ENCODE measurements around the gene ENOX2. TPM values are rescaled to one million over a fixed set of nuclear protein-coding genes. Genes with fewer than 3 reads are reported as not detected.
A peak's percentile ranks its signal among the peaks of the same experiment; 100 is the strongest.
"Not testable (repeated sequence)": the region's sequence is repeated elsewhere in the genome, so short reads cannot be mapped to it uniquely, and the experiment has no call there.

Gene ENOX2
- total and polyA plus RNA-seq, 2 experiments from 2014 or later, result 8.7 to 9.0 TPM

- Histone ChIP-seq H3K4me3 (no peak overlapping the region), H4K20me1 (ENCODE audit: insufficient read depth, poor library complexity, severe bottlenecking) (no peaks in the 10 kb centered on the region), H3K9me3 (ENCODE audit: low read depth) (no peaks in the 10 kb centered on the region), H3K36me3 (replicated peaks; ENCODE audit: insufficient read depth, low read depth) (no peaks in the 10 kb centered on the region), H3K79me2 (no peaks in the 10 kb centered on the region), H3K4me2 (no peak overlapping the region), H2AFZ (no peak overlapping the region), H3K9me2 (replicated peaks; ENCODE audit: insufficient read depth) (no peaks in the 10 kb centered on the region), H3K27ac (no peak overlapping the region), H3K27me3 (no peaks in the 10 kb centered on the region), H3K4me1 (ENCODE audit: insufficient read depth) (no peaks in the 10 kb centered on the region)
- TF ChIP-seq EZH2 (IDR thresholded peaks at IDR 0.05; ENCODE audit: borderline replicate concordance), result no peak
- DNase-seq (ENCODE audit: low spot score), result no peak
- WGBS (ENCODE audit: low lambda C conversion rate, missing lambda C conversion rate), result 70% methylated on average over 3 of the region's 3 CpGs
Measured at GRCh38 chrX:130715299-130715698, 187.7 kb downstream of the ENOX2 start.

DNA sequence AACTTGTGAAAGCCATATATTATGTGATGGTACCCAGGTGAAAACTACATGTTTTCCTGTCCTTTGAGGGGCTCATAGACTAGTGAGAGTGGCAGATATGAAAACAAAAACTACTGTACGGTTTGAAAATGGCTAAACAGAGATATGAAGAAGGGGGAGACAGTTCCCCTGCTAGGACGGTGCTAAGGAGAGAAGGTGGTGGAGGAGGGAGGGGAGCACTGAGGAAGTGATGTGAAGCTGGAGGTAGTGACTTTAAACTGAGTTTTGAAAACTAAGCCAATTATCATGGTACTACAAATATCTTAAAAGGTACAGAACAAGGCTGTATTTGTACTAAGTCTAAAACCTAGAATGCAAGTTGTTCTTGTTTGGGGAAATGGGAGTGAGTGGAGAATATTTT lies 188.3 kb downstream of the ENOX2 start:
- no peak overlapping the region for H3K4me2 ChIP-seq
- 75% methylated on average over 2 of the region's 2 CpGs for WGBS (ENCODE audit: low lambda C conversion rate, missing lambda C conversion rate)
- H3K4me1 ChIP-seq (ENCODE audit: insufficient read depth), result no peaks in the 10 kb centered on the region
- H3K4me3 ChIP-seq, result no peak overlapping the region
- no peaks in the 10 kb centered on the region for H3K9me3 ChIP-seq (ENCODE audit: low read depth)
- no peak overlapping the region for H2AFZ ChIP-seq
- TF ChIP-seq EZH2phosphoT487 (IDR thresholded peaks at IDR 0.05; ENCODE audit: low read depth, severe bottlenecking, unreplicated experiment) (no peak), CTCF (IDR thresholded peaks at IDR 0.05; ENCODE audit: poor library complexity) (no peak), EZH2 (IDR thresholded peaks at IDR 0.05; ENCODE audit: borderline replicate concordance) (no peak)
- H3K27me3 ChIP-seq, result no peaks in the 10 kb centered on the region
- H4K20me1 ChIP-seq (ENCODE audit: insufficient read depth, poor library complexity, severe bottlenecking), result no peaks in the 10 kb centered on the region
- H3K27ac ChIP-seq, result peak overlapping the region; percentile 34
- no peaks in the 10 kb centered on the region for H3K9me2 ChIP-seq (replicated peaks; ENCODE audit: insufficient read depth)
- no peaks in the 10 kb centered on the region for H3K79me2 ChIP-seq
- no peak for DNase-seq (ENCODE audit: low spot score)
- H3K36me3 ChIP-seq (replicated peaks; ENCODE audit: insufficient read depth, low read depth), result no peaks in the 10 kb centered on the region

GRCh38 chrX:130714135-130714534 lies 188.9 kb downstream of the ENOX2 start:
- peak; percentile 24 for DNase-seq (ENCODE audit: low spot score)
- no peaks in the 10 kb centered on the region for H3K79me2 ChIP-seq
- no peaks in the 10 kb centered on the region for H3K4me1 ChIP-seq (ENCODE audit: insufficient read depth)
- no peaks in the 10 kb centered on the region for H4K20me1 ChIP-seq (ENCODE audit: insufficient read depth, poor library complexity, severe bottlenecking)
- H3K36me3 ChIP-seq (replicated peaks; ENCODE audit: insufficient read depth, low read depth), result no peaks in the 10 kb centered on the region
- H3K27me3 ChIP-seq, result no peaks in the 10 kb centered on the region
- H3K27ac ChIP-seq, result peak overlapping the region; percentile 58
- H3K9me3 ChIP-seq (ENCODE audit: low read depth), result no peaks in the 10 kb centered on the region
- H3K4me3 ChIP-seq, result no peak overlapping the region
- 48% methylated on average over 3 of the region's 3 CpGs for WGBS (ENCODE audit: low lambda C conversion rate, missing lambda C conversion rate)
- no peak for TF ChIP-seq EZH2 (IDR thresholded peaks at IDR 0.05; ENCODE audit: borderline replicate concordance)
- no peak for TF ChIP-seq EZH2phosphoT487 (IDR thresholded peaks at IDR 0.05; ENCODE audit: low read depth, severe bottlenecking, unreplicated experiment)
- TF ChIP-seq CTCF (IDR thresholded peaks at IDR 0.05; ENCODE audit: poor library complexity), result no peak
- no peak overlapping the region for H2AFZ ChIP-seq
- H3K4me2 ChIP-seq, result no peak overlapping the region
- H3K9me2 ChIP-seq (replicated peaks; ENCODE audit: insufficient read depth), result no peaks in the 10 kb centered on the region

DNA sequence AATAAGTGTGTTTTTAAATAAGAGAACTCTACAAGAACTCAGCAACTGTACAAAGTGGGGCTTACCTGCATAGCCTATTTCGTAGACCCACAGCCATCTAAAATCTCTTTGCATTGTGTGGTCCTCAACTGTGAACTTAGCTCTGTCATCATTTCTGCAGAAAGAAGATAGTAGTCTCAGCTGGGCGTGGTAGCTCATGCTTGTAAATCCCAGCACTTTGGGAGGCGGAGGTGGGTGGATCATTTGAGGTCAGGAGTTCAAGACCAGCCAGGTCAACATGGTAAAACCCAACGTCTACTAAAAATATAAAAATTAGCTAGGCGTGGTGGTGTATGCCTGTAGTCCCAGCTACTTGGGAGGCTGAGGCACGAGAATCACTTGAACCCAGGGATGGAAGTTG lies 193.8 kb downstream of the ENOX2 start:
- not testable (repeated sequence) for H3K79me2 ChIP-seq; H3K27ac ChIP-seq; H3K9me2 ChIP-seq (replicated peaks; ENCODE audit: insufficient read depth); H3K4me2 ChIP-seq; H3K36me3 ChIP-seq (replicated peaks; ENCODE audit: insufficient read depth, low read depth); H4K20me1 ChIP-seq (ENCODE audit: insufficient read depth, poor library complexity, severe bottlenecking); H3K4me1 ChIP-seq (ENCODE audit: insufficient read depth); H3K27me3 ChIP-seq; H3K4me3 ChIP-seq; H3K9me3 ChIP-seq (ENCODE audit: low read depth); DNase-seq (ENCODE audit: low spot score); H2AFZ ChIP-seq
- 75% methylated on average over 6 of the region's 6 CpGs for WGBS (ENCODE audit: low lambda C conversion rate, missing lambda C conversion rate)

Measured in hepatocyte (in vitro differentiated cells).